Activated CD4-positive, alpha-beta memory T cell treated with anti-CD3 and anti-CD28 coated beads for 36 hours (primary cell): Measurements from ENCODE around the gene DOCK2. TPM values are rescaled to one million over a fixed set of nuclear protein-coding genes. Genes with fewer than 3 reads are reported as not detected.
"Not testable (repeated sequence)": the region's sequence is repeated elsewhere in the genome, so short reads cannot be mapped to it uniquely, and the experiment has no call there.

Source experiments
- CTCF ChIA-PET: fragments of 350-600 bp; sonication (Branson Sonifier 250); formaldehyde crosslinking; loops from one replicate; lab custom pipeline; 2021; ENCODE audit warnings: antibody characterized with exemption, inconsistent platforms; lab: Charles Lee
- POLR2A ChIA-PET: fragments of 350-600 bp; sonication (Branson Sonifier 250); formaldehyde crosslinking; loops from one replicate; lab custom pipeline; 2021; ENCODE audit warnings: antibody characterized with exemption; lab: Charles Lee
- DNase-seq: peaks from one replicate; pipeline ENCODE4 v3.0.0-alpha.2; 2020
- H3K27ac Mint-ChIP-seq: one replicate; pipeline ENCODE4 v1.8.0; 2021; ENCODE audit warnings: mixed read lengths
- H3K27me3 Mint-ChIP-seq: one replicate; pipeline ENCODE4 v1.8.0; 2021; ENCODE audit warnings: mixed read lengths
- H3K36me3 Mint-ChIP-seq: one replicate; pipeline ENCODE4 v1.8.0; 2021; ENCODE audit warnings: mixed read lengths
- H3K4me1 Mint-ChIP-seq: one replicate; pipeline ENCODE4 v1.8.0; 2021; ENCODE audit warnings: low read depth, mixed read lengths
- H3K4me3 Mint-ChIP-seq: one replicate; pipeline ENCODE4 v1.8.0; 2021; ENCODE audit warnings: mild to moderate bottlenecking, mixed read lengths
- H3K9me3 Mint-ChIP-seq: one replicate; pipeline ENCODE4 v1.8.0; 2021; ENCODE audit warnings: mixed read lengths
- intact Hi-C: fragments of 100-400 bp; cut with micrococcal nuclease; formaldehyde crosslinking; loops from one replicate; pipeline ENCODE4 v1.15.1; 2023
- total RNA-seq, 2 experiments: library from RNA; stranded (reverse); gene quantifications; one replicate each; pipeline ENCODE4 v1.2.3, GENCODE V29; 2021

The DOCK2 gene
- total RNA-seq, 2 experiments from 2014 or later = 191 to 205 TPM

DNA sequence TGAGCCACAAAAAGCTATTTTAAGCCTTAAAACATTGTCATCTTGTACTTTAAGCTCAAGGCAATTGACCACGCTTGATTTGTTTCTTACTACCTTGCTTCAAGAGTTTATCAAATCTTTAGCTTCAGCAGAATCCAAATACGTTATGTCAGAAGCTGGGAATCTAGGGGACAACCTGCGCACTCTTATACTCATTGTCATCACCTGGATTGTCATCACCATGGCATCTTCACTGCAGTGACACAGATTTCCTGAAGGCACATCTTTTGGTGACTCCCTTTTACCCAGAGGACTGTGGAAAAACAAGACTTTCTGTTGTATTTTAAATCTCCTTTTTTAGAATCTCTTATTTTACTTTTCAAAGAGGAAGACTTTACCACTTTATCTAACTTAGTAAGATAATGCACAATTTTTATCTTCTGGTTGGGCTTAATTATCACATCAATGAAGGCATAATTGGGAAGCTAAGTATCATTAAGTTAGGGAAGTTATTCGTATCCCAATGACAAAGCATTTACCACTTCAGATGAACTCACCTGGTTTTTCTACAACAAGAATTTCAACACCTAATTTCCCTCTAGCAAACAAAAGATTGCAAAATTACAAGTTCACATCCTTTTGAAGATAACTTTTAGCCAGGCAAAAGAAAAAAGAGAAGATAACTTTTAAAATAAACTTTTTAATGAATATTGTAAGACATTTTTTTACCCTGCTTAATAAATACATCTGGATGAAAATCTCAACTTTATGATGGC is 162.0 kb downstream of the DOCK2 start:
- intact Hi-C loops = no loop called here
- no peak for DNase-seq
- POLR2A ChIA-PET = no interaction called here
- H3K36me3 Mint-ChIP-seq = peaks cover 48% of the 10 kb centered on the region
- H3K27me3 Mint-ChIP-seq = no peaks in the 10 kb centered on the region
- CTCF ChIA-PET = no interaction called here
- H3K4me1 Mint-ChIP-seq = peaks cover 45% of the 10 kb centered on the region
- no peak overlapping the region for H3K27ac Mint-ChIP-seq
- no peak overlapping the region for H3K4me3 Mint-ChIP-seq
- no peaks in the 10 kb centered on the region for H3K9me3 Mint-ChIP-seq

DNA sequence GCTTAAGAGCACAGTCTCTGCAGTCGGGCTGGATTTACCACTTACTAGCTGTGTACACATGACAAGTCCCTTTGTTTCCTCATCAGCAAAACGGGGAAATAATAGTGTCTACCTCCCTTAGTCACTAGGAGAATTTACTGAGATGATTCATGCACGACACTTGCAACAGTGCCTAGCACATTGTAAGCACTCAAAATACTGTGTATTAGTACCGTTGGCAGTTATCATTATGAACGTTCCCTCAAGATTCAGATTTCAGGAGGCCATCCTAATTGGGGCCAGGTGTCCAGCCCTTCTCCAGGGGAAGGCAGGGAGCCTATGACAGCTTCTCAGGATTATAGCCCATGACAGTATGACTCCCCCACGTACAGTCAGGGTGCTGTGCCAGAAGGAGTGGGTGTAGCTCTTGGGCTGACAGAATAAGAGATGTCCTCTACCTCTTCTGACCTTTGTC is 164.3 kb downstream of the DOCK2 start:
- Mint-ChIP-seq H3K27ac (no peak overlapping the region), H3K27me3 (no peaks in the 10 kb centered on the region), H3K4me3 (no peak overlapping the region), H3K9me3 (no peaks in the 10 kb centered on the region), H3K36me3 (peaks cover 46% of the 10 kb centered on the region), H3K4me1 (peaks cover 57% of the 10 kb centered on the region)
- intact Hi-C loops = loop anchor here (5.0 to 10.0 kb wide), 3 partner anchors 79 to 493 kb away; partner anchors contain the start of genes INSYN2B and LCP2
- peak; percentile 25 for DNase-seq
- ChIA-PET CTCF (no interaction called here), POLR2A (no interaction called here)

DNA sequence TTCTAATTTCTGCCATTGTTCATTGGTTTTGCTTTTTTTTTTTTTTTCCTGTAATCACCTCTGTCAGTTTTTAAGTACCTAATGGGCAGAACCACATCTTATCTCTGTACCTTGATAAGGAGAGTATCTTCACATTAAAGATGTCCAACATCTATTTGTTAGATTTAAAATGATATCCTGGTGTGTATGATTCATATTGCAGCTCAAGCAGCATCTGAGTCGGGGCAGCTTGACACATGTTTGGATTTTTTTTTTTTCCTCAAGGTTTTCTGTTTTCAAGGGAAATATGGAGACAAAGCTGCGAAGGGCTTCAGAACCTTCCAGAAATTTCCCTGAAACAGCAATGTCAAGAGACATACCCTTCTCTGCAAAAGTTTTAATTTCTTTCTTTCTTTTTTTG is 164.7 kb downstream of the DOCK2 start:
- H3K27ac Mint-ChIP-seq = no peak overlapping the region
- H3K4me3 Mint-ChIP-seq = no peak overlapping the region
- H3K36me3 Mint-ChIP-seq = peaks cover 44% of the 10 kb centered on the region
- intact Hi-C loops = loop anchor here (5.0 to 10.0 kb wide), 3 partner anchors 79 to 493 kb away; partner anchors contain the start of genes INSYN2B and LCP2
- ChIA-PET POLR2A (no interaction called here), CTCF (no interaction called here)
- no peaks in the 10 kb centered on the region for H3K9me3 Mint-ChIP-seq
- H3K27me3 Mint-ChIP-seq = no peaks in the 10 kb centered on the region
- peaks cover 55% of the 10 kb centered on the region for H3K4me1 Mint-ChIP-seq
- DNase-seq = no peak

DNA sequence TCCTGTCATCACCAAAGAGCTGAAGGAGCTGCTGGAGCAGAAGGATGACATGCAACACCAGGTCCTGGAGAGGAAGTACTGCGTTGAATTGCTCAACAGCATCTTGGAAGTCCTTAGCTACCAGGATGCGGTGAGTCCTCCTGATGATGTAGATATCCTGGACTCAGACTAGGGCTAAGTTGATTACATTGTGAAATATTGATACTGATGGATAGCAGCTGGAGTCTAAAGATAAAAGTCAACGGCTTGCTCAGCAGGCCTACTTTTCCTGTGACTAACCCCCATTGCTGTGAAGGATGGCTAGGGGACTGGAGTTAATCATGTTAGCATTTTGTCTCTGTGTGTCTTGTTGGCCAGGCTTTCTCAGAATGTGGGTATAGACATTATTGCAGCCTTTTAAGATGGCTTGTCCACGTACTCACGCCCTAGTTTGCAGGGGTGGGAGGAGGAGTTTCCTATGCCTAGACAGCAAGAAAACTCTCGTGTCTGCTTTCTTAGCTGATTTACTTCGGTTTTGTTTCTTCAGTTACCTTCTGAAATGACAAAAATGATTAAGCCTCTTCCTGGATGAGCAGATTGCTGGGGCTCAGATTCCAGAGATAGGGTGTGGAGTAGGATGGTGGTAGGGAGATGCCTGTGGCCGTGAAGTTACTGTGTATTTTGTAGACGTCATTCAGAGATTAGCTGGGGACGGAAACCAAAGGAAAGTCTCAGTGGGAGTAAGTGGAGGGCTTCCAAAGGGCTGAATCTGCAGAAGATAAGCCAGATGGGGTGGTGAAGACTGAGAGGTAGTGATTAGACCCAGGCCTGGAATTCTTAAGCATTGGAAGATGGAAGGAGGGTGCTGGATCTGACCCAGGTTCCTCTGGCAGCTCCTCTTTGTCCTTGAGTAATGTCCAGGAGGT is 166.3 kb downstream of the DOCK2 start:
- H3K36me3 Mint-ChIP-seq = peaks cover 40% of the 10 kb centered on the region

DNA sequence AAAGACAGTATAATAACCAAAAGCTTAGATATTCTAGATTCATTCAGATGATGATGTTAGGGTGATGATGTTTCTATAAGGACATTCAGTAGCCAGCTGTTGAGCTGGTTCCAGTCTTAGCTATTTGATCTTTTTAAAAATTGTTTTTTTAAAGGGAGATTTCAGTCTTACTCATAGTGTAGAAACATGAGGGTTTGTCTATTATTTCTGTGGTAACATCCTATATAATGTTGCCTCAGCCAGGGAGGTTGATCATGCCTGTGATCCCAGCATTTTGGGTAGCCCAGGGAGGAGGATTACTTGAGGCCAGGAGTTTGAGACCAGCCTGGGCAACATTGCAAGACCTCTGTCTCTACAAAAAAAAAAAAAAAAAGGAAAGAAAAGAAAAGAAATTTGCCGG is 167.8 kb downstream of the DOCK2 start:
- no peaks in the 10 kb centered on the region for H3K9me3 Mint-ChIP-seq
- ChIA-PET POLR2A (interaction anchor here (1.1 to 1.4 kb wide), 3 partner anchors 8 to 167 kb away, joined by 3 to 5 read pairs (median 4); no protein-coding TSS in a partner anchor), CTCF (no interaction called here)
- H3K36me3 Mint-ChIP-seq = peaks cover 42% of the 10 kb centered on the region
- H3K4me3 Mint-ChIP-seq = peak overlapping the region; percentile 11
- H3K27me3 Mint-ChIP-seq = no peaks in the 10 kb centered on the region
- H3K27ac Mint-ChIP-seq = peak overlapping the region; percentile 87
- intact Hi-C loops = loop anchor here (1.0 to 10.0 kb wide), 7 partner anchors 83 to 527 kb away; partner anchors contain the start of genes INSYN2B, LCP2 and SPDL1
- H3K4me1 Mint-ChIP-seq = peaks cover 56% of the 10 kb centered on the region
- no peak for DNase-seq

More for the DNA sequence above, 166.3 kb downstream of the DOCK2 start:
- peak overlapping the region; percentile 7 for H3K27ac Mint-ChIP-seq
- no peak overlapping the region for H3K4me3 Mint-ChIP-seq
- DNase-seq = no peak
- CTCF ChIA-PET = no interaction called here
- no peaks in the 10 kb centered on the region for H3K9me3 Mint-ChIP-seq
- intact Hi-C loops = loop anchor here (1.0 to 10.0 kb wide), 4 partner anchors 53 to 491 kb away; partner anchors contain the start of genes INSYN2B and LCP2
- no peaks in the 10 kb centered on the region for H3K27me3 Mint-ChIP-seq
- POLR2A ChIA-PET = no interaction called here
- peaks cover 55% of the 10 kb centered on the region for H3K4me1 Mint-ChIP-seq

DNA sequence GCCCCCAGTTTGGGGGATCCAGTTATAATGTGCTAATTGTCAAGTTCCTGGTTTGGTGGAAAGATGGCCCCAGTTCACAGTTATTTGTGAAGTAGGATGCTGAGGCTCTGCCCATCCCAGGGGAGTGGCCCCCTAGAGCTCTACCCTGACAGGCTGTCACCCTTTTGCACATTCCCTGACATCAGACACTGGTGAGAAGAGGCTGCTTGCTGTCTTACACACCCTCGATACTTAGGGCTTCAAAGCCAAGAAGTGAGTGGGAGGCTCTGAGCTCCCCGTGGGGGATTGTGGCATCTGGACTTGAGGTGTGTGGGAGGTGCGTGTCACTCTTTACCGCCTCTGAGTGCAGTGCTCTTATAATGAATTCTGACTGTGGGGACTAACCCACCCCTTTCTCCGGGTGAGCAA is 168.5 kb downstream of the DOCK2 start:
- CTCF ChIA-PET = interaction anchor here (0.6 to 1.4 kb wide), 4 partner anchors 12 to 223 kb away, joined by 3 to 5 read pairs (median 3); no protein-coding TSS in a partner anchor
- no peaks in the 10 kb centered on the region for H3K9me3 Mint-ChIP-seq
- intact Hi-C loops = loop anchor here (1.0 to 10.0 kb wide), 6 partner anchors 102 to 527 kb away; partner anchors contain the start of genes INSYN2B, LCP2 and SPDL1

DNA sequence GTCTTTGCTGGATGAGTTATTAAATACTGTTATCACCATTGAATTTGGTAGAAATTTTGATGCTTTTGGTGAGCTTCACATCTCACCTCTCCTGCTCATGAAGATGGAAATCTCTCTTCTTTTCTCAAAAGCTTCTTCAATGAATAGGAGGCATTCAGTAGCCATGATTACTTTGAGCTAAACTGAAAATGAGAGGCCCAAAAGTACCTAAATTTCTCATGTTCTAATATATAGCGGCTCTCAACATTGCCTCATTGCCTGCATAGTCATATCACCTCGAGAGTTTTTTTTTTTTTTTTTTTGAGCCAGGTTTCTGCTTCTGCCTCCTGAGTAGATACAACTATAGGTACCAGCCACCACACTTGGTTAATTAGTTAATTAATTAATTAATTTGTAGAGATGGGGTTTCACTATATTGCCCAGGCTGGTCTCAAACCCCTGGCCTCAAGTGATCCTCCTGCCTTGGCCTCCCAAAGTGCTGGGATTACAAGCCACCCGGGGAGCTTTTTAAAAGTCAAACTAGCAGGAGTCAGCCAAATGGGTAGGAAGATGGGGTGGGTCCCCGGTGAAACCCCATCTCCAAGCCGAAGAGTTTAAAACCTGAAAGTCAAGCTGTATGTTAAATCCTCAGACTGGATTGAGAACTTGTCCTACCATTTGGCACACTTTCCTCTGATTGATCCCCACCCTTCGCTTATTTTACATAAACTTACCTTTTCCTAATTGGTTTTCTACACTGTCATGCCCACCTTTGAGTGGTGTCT is 169.0 kb downstream of the DOCK2 start:
- H3K36me3 Mint-ChIP-seq = peaks cover 41% of the 10 kb centered on the region
- H3K27me3 Mint-ChIP-seq = no peaks in the 10 kb centered on the region
- CTCF ChIA-PET = interaction anchor here (0.6 to 1.4 kb wide), 5 partner anchors 11 to 796 kb away, joined by 3 to 5 read pairs (median 3); no protein-coding TSS in a partner anchor
- peak overlapping the region; percentile 87 for H3K27ac Mint-ChIP-seq
- H3K9me3 Mint-ChIP-seq = no peaks in the 10 kb centered on the region
- intact Hi-C loops = loop anchor here (1.0 to 10.0 kb wide), 8 partner anchors 100 to 526 kb away; partner anchors contain the start of genes INSYN2B, LCP2 and SPDL1
- POLR2A ChIA-PET = interaction anchor here (0.6 to 1.4 kb wide), 5 partner anchors 10 to 180 kb away, joined by 3 to 5 read pairs (median 3); no protein-coding TSS in a partner anchor
- peaks cover 55% of the 10 kb centered on the region for H3K4me1 Mint-ChIP-seq
- no peak for DNase-seq
- peak overlapping the region; percentile 39 for H3K4me3 Mint-ChIP-seq

More for the DNA sequence above, 168.5 kb downstream of the DOCK2 start:
- POLR2A ChIA-PET = interaction anchor here (0.6 to 1.4 kb wide), 6 partner anchors 9 to 180 kb away, joined by 3 to 5 read pairs (median 4); no protein-coding TSS in a partner anchor
- Mint-ChIP-seq H3K4me1 (peaks cover 57% of the 10 kb centered on the region), H3K27me3 (no peaks in the 10 kb centered on the region), H3K27ac (peak overlapping the region; percentile 87), H3K36me3 (peaks cover 40% of the 10 kb centered on the region), H3K4me3 (peak overlapping the region; percentile 39)
- DNase-seq = peak; percentile 83

DNA sequence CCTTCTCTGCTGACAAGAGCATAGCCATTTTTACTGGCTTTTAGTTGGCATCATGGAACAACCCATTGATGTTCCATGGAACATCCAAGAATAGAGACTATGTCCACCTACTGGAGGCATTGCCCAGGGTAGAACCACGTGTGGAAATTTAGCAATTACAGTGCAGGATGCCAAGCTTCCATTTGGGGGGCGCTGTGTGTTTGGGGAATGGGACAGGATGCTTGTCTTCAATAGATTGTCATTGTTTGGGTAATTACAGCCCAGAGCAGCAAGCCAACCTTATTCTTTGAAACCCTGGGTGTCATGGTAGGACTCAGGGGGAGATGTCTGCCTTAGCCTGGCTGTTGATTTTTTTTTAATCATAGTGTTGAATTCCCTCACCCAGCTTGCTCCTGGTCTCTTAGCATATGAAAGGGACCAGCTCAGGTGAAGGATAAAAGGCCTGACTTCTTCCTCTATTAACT is 171.1 kb downstream of the DOCK2 start:
- no peak overlapping the region for H3K27ac Mint-ChIP-seq
- no peak overlapping the region for H3K4me3 Mint-ChIP-seq
- POLR2A ChIA-PET = no interaction called here
- H3K4me1 Mint-ChIP-seq = peaks cover 40% of the 10 kb centered on the region
- peaks cover 44% of the 10 kb centered on the region for H3K36me3 Mint-ChIP-seq
- H3K27me3 Mint-ChIP-seq = no peaks in the 10 kb centered on the region
- DNase-seq = no peak
- CTCF ChIA-PET = no interaction called here
- no peaks in the 10 kb centered on the region for H3K9me3 Mint-ChIP-seq
- intact Hi-C loops = loop anchor here (5.0 to 10.0 kb wide), 3 partner anchors 177 to 524 kb away; partner anchors contain the start of genes INSYN2B and LCP2

DNA sequence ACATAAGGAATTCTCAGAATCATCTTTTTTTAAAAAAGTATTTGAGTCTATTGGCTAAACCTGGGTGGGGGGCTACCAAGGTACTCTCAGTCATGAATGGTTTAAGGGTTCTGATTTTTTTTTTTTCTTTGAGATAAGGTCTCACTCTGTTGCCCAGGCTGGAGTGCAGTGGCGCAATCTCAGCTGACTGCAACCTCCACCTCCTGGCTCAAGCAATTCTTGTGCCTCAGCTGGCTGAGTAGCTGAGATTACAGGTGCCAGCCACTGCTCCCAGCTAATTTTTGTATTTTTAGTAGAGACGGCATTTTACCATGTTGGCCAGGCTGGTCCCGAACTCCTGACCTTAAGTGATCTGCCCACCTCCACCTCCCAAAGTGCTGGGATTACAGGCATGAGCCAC is 171.8 kb downstream of the DOCK2 start:
- H3K27me3 Mint-ChIP-seq, POLR2A ChIA-PET, H3K4me3 Mint-ChIP-seq, H3K9me3 Mint-ChIP-seq, H3K27ac Mint-ChIP-seq, CTCF ChIA-PET, DNase-seq: not testable (repeated sequence)
- Mint-ChIP-seq H3K36me3 (peaks cover 44% of the 10 kb centered on the region), H3K4me1 (peaks cover 32% of the 10 kb centered on the region)
- intact Hi-C loops = loop anchor here (5.0 to 10.0 kb wide), 3 partner anchors 176 to 523 kb away; partner anchors contain the start of genes INSYN2B and LCP2

DNA sequence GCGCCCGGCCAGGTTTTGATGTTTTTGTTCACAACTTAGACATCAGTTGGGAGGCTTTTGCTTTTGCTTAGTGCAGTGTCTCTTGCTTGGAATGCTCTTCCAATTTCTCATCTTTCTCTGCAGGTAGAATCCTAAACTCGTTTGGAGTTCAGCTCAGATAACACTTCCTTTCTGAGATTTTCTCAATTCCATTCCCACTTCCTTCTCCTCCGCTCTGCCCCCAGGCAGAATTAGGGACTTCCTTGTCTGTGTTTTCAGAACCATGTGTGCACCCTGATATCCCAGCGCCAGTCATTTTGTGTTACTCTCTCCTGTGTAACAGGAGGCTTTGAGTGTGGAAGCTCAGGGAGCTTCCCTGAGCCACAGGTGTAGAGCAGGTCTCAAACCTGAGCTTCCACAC is 172.2 kb downstream of the DOCK2 start:
- H3K27ac Mint-ChIP-seq = no peak overlapping the region
- CTCF ChIA-PET = no interaction called here
- peaks cover 28% of the 10 kb centered on the region for H3K4me1 Mint-ChIP-seq
- POLR2A ChIA-PET = no interaction called here
- no peaks in the 10 kb centered on the region for H3K9me3 Mint-ChIP-seq
- intact Hi-C loops = loop anchor here (5.0 to 10.0 kb wide), 3 partner anchors 176 to 523 kb away; partner anchors contain the start of genes INSYN2B and LCP2
- no peak overlapping the region for H3K4me3 Mint-ChIP-seq
- no peaks in the 10 kb centered on the region for H3K27me3 Mint-ChIP-seq
- H3K36me3 Mint-ChIP-seq = peaks cover 44% of the 10 kb centered on the region
- DNase-seq = no peak

DNA sequence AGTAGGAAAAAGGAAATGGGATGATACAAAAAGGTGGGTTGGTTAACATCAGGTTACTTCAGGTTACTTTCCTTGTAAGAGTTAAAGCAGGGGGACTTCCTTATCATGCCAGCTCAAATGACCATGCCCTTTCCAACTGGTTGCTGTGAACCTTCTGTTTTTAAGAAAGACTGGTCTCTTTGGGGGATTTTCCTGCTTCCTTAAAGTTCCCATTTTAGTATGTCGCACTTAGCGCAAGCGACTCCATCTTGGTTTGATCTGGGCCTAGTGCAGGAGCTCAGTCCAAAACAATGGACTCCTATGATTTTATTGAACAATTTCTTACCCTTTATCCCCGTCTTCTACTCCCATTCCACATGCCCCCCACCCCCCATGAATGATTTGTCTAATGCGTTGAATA is 173.4 kb downstream of the DOCK2 start:
- CTCF ChIA-PET = no interaction called here
- H3K36me3 Mint-ChIP-seq = peaks cover 43% of the 10 kb centered on the region

More for the DNA sequence above, 173.4 kb downstream of the DOCK2 start:
- Mint-ChIP-seq H3K27ac (no peak overlapping the region), H3K9me3 (no peaks in the 10 kb centered on the region), H3K4me3 (no peak overlapping the region), H3K27me3 (no peaks in the 10 kb centered on the region), H3K4me1 (peaks cover 16% of the 10 kb centered on the region)
- intact Hi-C loops = no loop called here
- no peak for DNase-seq
- POLR2A ChIA-PET = no interaction called here
